Activated CD8-positive, alpha-beta memory T cell treated with anti-CD3 and anti-CD28 coated beads for 48 hours (primary cell): ENCODE results near the gene CNGA1.
"Not testable (repeated sequence)": the region's sequence is repeated elsewhere in the genome, so short reads cannot be mapped to it uniquely, and the experiment has no call there.

Experiments used
- DNase-seq, 3 experiments: peaks; one replicate each; pipeline ENCODE4 v3.0.0-alpha.2; 2020; ENCODE audit warnings: low read depth in 2 of 3, low spot score in 2 of 3

CNGA1 gene

GRCh38 chr4:47974566-47974965, 41.9 kb downstream of the CNGA1 start:
- DNase-seq, result no peak

- no peak for DNase-seq
These were observed 43.8 kb downstream of the CNGA1 start for GRCh38 chr4:47972721-47973120.

GRCh38 chr4:47972181-47972580, 44.3 kb downstream of the CNGA1 start:
- DNase-seq, result no peak

- DNase-seq, result no peak
These were observed 47.6 kb downstream of the CNGA1 start for GRCh38 chr4:47968847-47969246.

GRCh38 chr4:47954677-47955076, 61.8 kb downstream of the CNGA1 start:
- DNase-seq, result no peak

GRCh38 chr4:47954245-47954644, 62.2 kb downstream of the CNGA1 start:
- DNase-seq, result no peak

- DNase-seq, result no peak
These were observed 70.4 kb downstream of the CNGA1 start for GRCh38 chr4:47945930-47946726.

- DNase-seq, result no peak
These were observed 74.2 kb downstream of the CNGA1 start for GRCh38 chr4:47942081-47942819.

- no peak for DNase-seq
These were observed 77.0 kb downstream of the CNGA1 start for GRCh38 chr4:47939456-47939855.

- DNase-seq, result no peak
These were observed 80.1 kb downstream of the CNGA1 start for GRCh38 chr4:47936336-47936735.

GRCh38 chr4:47933840-47934239, 82.6 kb downstream of the CNGA1 start:
- no peak for DNase-seq

GRCh38 chr4:47930971-47931804, 85.3 kb downstream of the CNGA1 start:
- DNase-seq, result no peak

GRCh38 chr4:47929682-47930201, 86.7 kb downstream of the CNGA1 start:
- DNase-seq, result no peak

- DNase-seq, result peak in 1 of 3 experiments; percentile 8
These were observed 89.7 kb downstream of the CNGA1 start for GRCh38 chr4:47926667-47927258.

- DNase-seq, result not testable (repeated sequence)
These were observed 93.2 kb downstream of the CNGA1 start for GRCh38 chr4:47923261-47923608.

GRCh38 chr4:47922436-47923260, 93.8 kb downstream of the CNGA1 start:
- not testable (repeated sequence) for DNase-seq

- not testable (repeated sequence) for DNase-seq
These were observed 99.3 kb downstream of the CNGA1 start for GRCh38 chr4:47917163-47917562.

- no peak for DNase-seq
These were observed 101.1 kb downstream of the CNGA1 start for GRCh38 chr4:47915378-47915777.

- DNase-seq, result no peak
These were observed 101.6 kb downstream of the CNGA1 start for GRCh38 chr4:47914926-47915237.

GRCh38 chr4:47914220-47914925, 102.1 kb downstream of the CNGA1 start, which contains the start of gene NFXL1:
TSS of gene NFXL1 (minus strand) at chr4:47914583. CDS start at chr4:47914203, 380 bp downstream.
- DNase-seq, result peak; percentile 81 to 94 (median 85)
